HCT116 (cell line): ENCODE measurements around the gene LGALS7. TPM values are rescaled to one million over a fixed set of nuclear protein-coding genes. Genes with fewer than 3 reads are reported as not detected.

Experiments used
- ATAC-seq: fragments of 200-7000 bp; cut with Tn5 transposase; 2 replicates; pipeline ENCODE4 v1.9.1; 2020; ENCODE audit warnings: mild to moderate bottlenecking, moderate library complexity
- BruUV-seq: library from RNA; stranded (reverse); fragments of 400-500 nt; replicated peaks from 2 replicates; lab custom pipeline; 2021; lab: Mats Ljungman, UMichigan
- CTCF ChIA-PET: fragments of 300-600 bp; sonication (Branson Sonifier 250); formaldehyde crosslinking; loops from one replicate; lab custom pipeline; 2021; ENCODE audit warnings: antibody characterized with exemption; lab: Charles Lee
- POLR2A ChIA-PET: fragments of 300-600, 350-600 bp; sonication (Branson Sonifier 250); formaldehyde crosslinking; loops from one replicate; lab custom pipeline; 2021; ENCODE audit warnings: antibody characterized with exemption; lab: Charles Lee
- RAD21 ChIA-PET, 2 experiments: fragments of 300-600 bp; sonication (Branson Sonifier 250); formaldehyde crosslinking; loops; one replicate each; lab custom pipeline; 2023; ENCODE audit warnings: low total read pairs in 2 of 2; ENCODE audit not compliant: uncharacterized antibody in 2 of 2, unreplicated experiment in 2 of 2, low non-redundant PET in 1 of 2; lab: Charles Lee
- DNase-seq: peaks from one replicate; pipeline ENCODE4 v3.0.0-alpha.2; 2010; ENCODE audit warnings: low read depth, low spot score
- H2AFZ ChIP-seq: fragments of 200-600 bp; shearing (Covaris generic), sonication (generic); 2 replicates; pipeline ENCODE4 v1.6.1; 2017; ENCODE audit warnings: low read depth, mixed run types, mixed read lengths, antibody characterized with exemption, low read length; ENCODE audit not compliant: poor library complexity, severe bottlenecking
- H3K27ac ChIP-seq: 2 replicates; pipeline ENCODE4 v1.5.1; 2012; ENCODE audit warnings: low read depth, low read length
- H3K27me3 ChIP-seq: fragments of 200-600 bp; sonication (generic); 2 replicates; pipeline ENCODE4 v1.6.1; 2016; ENCODE audit warnings: mixed run types, low read length, mixed read lengths; ENCODE audit not compliant: insufficient read depth
- H3K36me3 ChIP-seq, 2 experiments: fragments of 200-500 bp in 1 of 2; fragments of 200-600 bp in 1 of 2; sonication (Bioruptor generic) in 1 of 2; sonication (generic) in 1 of 2; 2 replicates each; pipeline versions ENCODE4 v1.5.1 to v1.6.1; 2014 to 2016; ENCODE audit warnings: low read length in 2 of 2, inconsistent platforms in 1 of 2, mixed read lengths in 1 of 2, mixed run types in 1 of 2; ENCODE audit not compliant: insufficient read depth in 2 of 2, control insufficient read depth in 1 of 2
- H3K4me1 ChIP-seq, 2 experiments: fragments of 200-600 bp in 1 of 2; sonication (generic) in 1 of 2; 2 replicates each; pipeline versions ENCODE4 v1.5.1 to v1.6.1; 2012 to 2017; ENCODE audit warnings: low read length in 2 of 2, inconsistent platforms in 1 of 2, mild to moderate bottlenecking in 1 of 2, mixed read lengths in 1 of 2, mixed run types in 1 of 2, moderate library complexity in 1 of 2; ENCODE audit not compliant: insufficient read depth in 2 of 2, control insufficient read depth in 1 of 2
- H3K4me2 ChIP-seq: fragments of 200-600 bp; sonication (generic); 2 replicates; pipeline ENCODE4 v1.6.1; 2017; ENCODE audit warnings: mixed run types, low read length, mixed read lengths
- H3K4me3 ChIP-seq, 2 experiments: fragments of 200-600 bp in 1 of 2; sonication (generic) in 1 of 2; replicated peaks in 1 of 2; 2 replicates each; pipeline ENCODE4 v1.5.1; 2011 to 2016; ENCODE audit warnings: low read length in 2 of 2, control low read depth in 1 of 2, low read depth in 1 of 2, mild to moderate bottlenecking in 1 of 2, mixed read lengths in 1 of 2, mixed run types in 1 of 2
- H3K79me2 ChIP-seq: fragments of 200-600 bp; sonication (generic); 2 replicates; pipeline ENCODE4 v1.6.1; 2017; ENCODE audit warnings: mild to moderate bottlenecking, mixed run types, low read length, moderate library complexity, mixed read lengths; ENCODE audit not compliant: insufficient read depth
- H3K9ac ChIP-seq: fragments of 200-600 bp; sonication (generic); 2 replicates; pipeline ENCODE4 v1.6.1; 2016; ENCODE audit warnings: low read length, mixed read lengths
- H3K9me2 ChIP-seq: fragments of 200-600 bp; sonication (generic), shearing (Covaris generic); 2 replicates; pipeline ENCODE4 v1.6.1; 2017; ENCODE audit warnings: mixed run types, mild to moderate bottlenecking, moderate library complexity; ENCODE audit not compliant: insufficient read depth
- H3K9me3 ChIP-seq, 2 experiments: fragments of 200-500 bp in 1 of 2; fragments of 200-600 bp in 1 of 2; sonication (Bioruptor generic) in 1 of 2; sonication (generic) in 1 of 2; 2 replicates each; pipeline ENCODE4 v1.6.1; 2014 to 2017; ENCODE audit warnings: low read length in 2 of 2, mixed read lengths in 2 of 2, inconsistent platforms in 1 of 2, low read depth in 1 of 2, mild to moderate bottlenecking in 1 of 2, mixed run types in 1 of 2, moderate library complexity in 1 of 2; ENCODE audit not compliant: control insufficient read depth in 1 of 2, insufficient read depth in 1 of 2
- H4K20me1 ChIP-seq: fragments of 200-600 bp; sonication (generic), shearing (Covaris generic); 2 replicates; pipeline ENCODE4 v1.6.1; 2017; ENCODE audit warnings: mixed run types, mild to moderate bottlenecking, moderate library complexity; ENCODE audit not compliant: insufficient read depth
- ATF3 ChIP-seq: IDR thresholded peaks from 2 replicates; pipeline ENCODE4 v1.6.1; 2012
- CBX3 ChIP-seq: IDR thresholded peaks from 2 replicates; pipeline ENCODE4 v1.6.1; 2012; ENCODE audit warnings: low read depth
- CEBPB ChIP-seq: IDR thresholded peaks from 2 replicates; pipeline ENCODE4 v1.6.1; 2012; ENCODE audit warnings: low read depth
- CTCF ChIP-seq, 3 experiments: fragments of 200-600 bp in 1 of 3; sonication (generic) in 1 of 3; IDR thresholded peaks in 2 of 3; conservative IDR thresholded peaks in 1 of 3; 2 replicates each; pipeline ENCODE4 v1.5.1; 2012 to 2017; ENCODE audit warnings: low read depth in 2 of 3, low read length in 2 of 3, antibody characterized with exemption in 1 of 3, borderline replicate concordance in 1 of 3, control low read depth in 1 of 3, mild to moderate bottlenecking in 1 of 3, mixed read lengths in 1 of 3, mixed run types in 1 of 3, moderate library complexity in 1 of 3; ENCODE audit not compliant: insufficient read depth in 1 of 3
- EGR1 ChIP-seq: IDR thresholded peaks from 2 replicates; pipeline ENCODE4 v1.6.1; 2012; ENCODE audit warnings: low read depth
- ELF1 ChIP-seq: IDR thresholded peaks from 2 replicates; pipeline ENCODE4 v1.6.1; 2012; ENCODE audit warnings: low read depth, borderline replicate concordance
- EZH2 ChIP-seq: fragments of 200-600 bp; sonication (generic); IDR thresholded peaks from 2 replicates; pipeline ENCODE4 v1.6.1; 2017; ENCODE audit warnings: antibody characterized with exemption, mixed run types
- EZH2phosphoT487 ChIP-seq: fragments of 200-600 bp; IDR thresholded peaks from 2 replicates; pipeline ENCODE4 v1.6.1; 2018; ENCODE audit warnings: antibody characterized with exemption, borderline replicate concordance
- FOSL1 ChIP-seq: IDR thresholded peaks from 2 replicates; pipeline ENCODE4 v1.6.1; 2012; ENCODE audit warnings: low read depth
- JUND ChIP-seq: IDR thresholded peaks from 2 replicates; pipeline ENCODE4 v1.6.1; 2012
- MAX ChIP-seq: IDR thresholded peaks from 2 replicates; pipeline ENCODE4 v1.6.1; 2012
- POLR2A ChIP-seq: IDR thresholded peaks from 2 replicates; pipeline ENCODE4 v1.7.0; 2011; ENCODE audit warnings: borderline replicate concordance; ENCODE audit not compliant: insufficient read depth, insufficient read length; ENCODE audit errors: extremely low read depth
- POLR2AphosphoS5 ChIP-seq: IDR thresholded peaks from 2 replicates; pipeline ENCODE4 v1.6.1; 2011; ENCODE audit warnings: mild to moderate bottlenecking, low read depth, low read length, moderate library complexity
- RAD21 ChIP-seq: IDR thresholded peaks from 2 replicates; pipeline ENCODE4 v1.6.1; 2012; ENCODE audit warnings: low read depth, mild to moderate bottlenecking
- REST ChIP-seq: IDR thresholded peaks from 2 replicates; pipeline ENCODE4 v1.6.1; 2012; ENCODE audit warnings: low read depth
- SP1 ChIP-seq: IDR thresholded peaks from 2 replicates; pipeline ENCODE4 v1.6.1; 2012; ENCODE audit warnings: low read depth
- SRF ChIP-seq: IDR thresholded peaks from 2 replicates; pipeline ENCODE4 v1.6.1; 2012; ENCODE audit warnings: low read depth
- TCF7L2 ChIP-seq: IDR thresholded peaks from 2 replicates; pipeline ENCODE4 v1.7.0; 2011; ENCODE audit warnings: borderline replicate concordance, inconsistent platforms; ENCODE audit not compliant: insufficient read depth, insufficient read length; ENCODE audit errors: extremely low read depth
- YY1 ChIP-seq: IDR thresholded peaks from 2 replicates; pipeline ENCODE4 v1.6.1; 2011; ENCODE audit warnings: low read length, low read depth, moderate library complexity, mild to moderate bottlenecking; ENCODE audit not compliant: insufficient replicate concordance; ENCODE audit errors: extremely low read depth
- ZNF274 ChIP-seq: fragments of 200-500 bp; sonication (Bioruptor generic); IDR thresholded peaks from 2 replicates; pipeline ENCODE4 v1.6.1; 2014; ENCODE audit warnings: mild to moderate bottlenecking, low read depth, low read length, inconsistent platforms
- intact Hi-C: fragments of 100-400 bp; cut with micrococcal nuclease; formaldehyde crosslinking; loops from 2 replicates; pipeline ENCODE4 v1.10.0; 2022
- total RNA-seq: library from RNA; stranded (reverse); gene quantifications from one replicate; pipeline ENCODE4 v1.2.1, GENCODE V29; 2021; ENCODE audit not compliant: unreplicated experiment

LGALS7 gene
- total RNA-seq, 1 experiment from 2014 or later: not detected

- peaks cover 17% of the 10 kb centered on the region for H3K79me2 ChIP-seq
- no peak overlapping the region for H3K27ac ChIP-seq
- no peaks in the 10 kb centered on the region for H3K9me3 ChIP-seq
- no peak overlapping the region for H3K9ac ChIP-seq
- intact Hi-C loops: no loop called here
- no peaks in the 10 kb centered on the region for H3K36me3 ChIP-seq
- TF ChIP-seq EZH2phosphoT487 (no peak), POLR2A (no peak), JUND (no peak), TCF7L2 (no peak), FOSL1 (no peak), REST (no peak), EZH2 (no peak), YY1 (no peak), POLR2AphosphoS5 (no peak), ELF1 (no peak), SP1 (no peak), CTCF (IDR thresholded peaks at IDR 0.05 in 2 of 3, conservative IDR thresholded peaks at IDR 0.05 in 1 of 3; ENCODE audit: borderline replicate concordance in 1 of 3, insufficient read depth in 1 of 3, low read depth in 2 of 3, low read length in 2 of 3) (no peak), RAD21 (no peak), CEBPB (no peak), ZNF274 (no peak), ATF3 (no peak), SRF (no peak), MAX (no peak), EGR1 (no peak), CBX3 (no peak)
- ChIA-PET POLR2A (no interaction called here), CTCF (no interaction called here), RAD21 (no interaction called here)
- H3K4me1 ChIP-seq: peaks cover 0 to 11% of the 10 kb centered on the region in 2 experiments; a peak in 1 of 4 replicates
- no peaks in the 10 kb centered on the region for H4K20me1 ChIP-seq
- no peak overlapping the region for H3K4me2 ChIP-seq
- no peak overlapping the region for H3K4me3 ChIP-seq
- H2AFZ ChIP-seq: no peak overlapping the region
- no peaks in the 10 kb centered on the region for H3K27me3 ChIP-seq
- ATAC-seq (no peak), DNase-seq (no peak)
- no peaks in the 10 kb centered on the region for H3K9me2 ChIP-seq
- BruUV-seq: no TSS peak
Observed at GRCh38 chr19:38819231-38819920, 46.1 kb upstream of the LGALS7 start.
